Measurements from ENCODE around the gene DMBX1. TPM values are rescaled to one million over a fixed set of nuclear protein-coding genes. Genes with fewer than 3 reads are reported as not detected.
A peak's percentile ranks its signal among the peaks of the same experiment; 100 is the strongest.

The DMBX1 gene
- total RNA-seq, 1 experiment from 2014 or later, result 2.3 TPM

DNA sequence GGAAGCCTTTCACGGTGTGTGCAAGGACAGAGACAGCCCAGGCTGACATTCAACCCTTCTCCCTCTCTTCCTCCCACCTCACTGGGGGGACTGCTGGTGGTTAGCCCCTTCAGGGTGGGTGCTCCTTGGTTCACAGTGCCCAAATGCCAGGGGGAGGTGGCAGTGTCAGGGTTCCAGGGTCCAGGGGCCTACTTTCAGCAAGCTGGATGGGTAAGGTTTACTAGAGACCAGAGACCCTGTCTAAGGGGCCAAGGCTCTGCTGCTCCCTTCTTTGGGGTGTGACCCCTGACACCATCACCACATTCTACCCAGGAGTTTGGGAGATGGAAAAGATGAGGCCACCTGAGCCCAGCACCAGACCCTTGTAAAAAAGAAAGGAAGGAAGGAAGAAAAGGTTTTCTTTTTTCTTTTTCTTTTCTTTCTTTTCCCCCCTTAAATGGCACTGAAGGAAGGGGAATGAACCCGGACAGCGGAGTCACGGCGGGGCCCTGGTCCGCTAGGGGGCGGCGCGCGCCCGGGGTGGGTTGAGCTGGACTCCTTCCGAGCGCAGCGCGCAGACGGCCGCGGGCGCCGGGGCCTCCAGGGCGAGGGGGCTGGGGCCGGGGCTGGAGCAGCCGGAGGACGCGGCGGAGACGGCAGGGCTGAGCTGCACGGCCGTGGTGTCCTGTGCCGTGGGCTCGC is 43.0 kb downstream of the DMBX1 start:
- Histone ChIP-seq H4K8ac (replicated peaks; ENCODE audit: insufficient read length, low read depth, low read length) (no peak overlapping the region), H3T11ph (ENCODE audit: low read length) (no peak overlapping the region), H3K9ac (ENCODE audit: extremely low read depth, insufficient read length, low read length) (no peak overlapping the region), H3K14ac (ENCODE audit: insufficient read depth, low read length) (no peak overlapping the region), H4K5ac (ENCODE audit: insufficient read length, low read depth, low read length) (no peak overlapping the region), H3K4me1 (ENCODE audit: insufficient read depth, low read length) (no peaks in the 10 kb centered on the region), H3K27me3 (ENCODE audit: insufficient read depth, low read length) (peaks cover 31% of the 10 kb centered on the region), H3K27ac (ENCODE audit: insufficient read length, low read depth, low read length) (no peak overlapping the region), H2BK20ac (ENCODE audit: low read depth, low read length, poor library complexity, severe bottlenecking) (no peak overlapping the region), H2BK15ac (ENCODE audit: low read depth, low read length) (no peak overlapping the region), H2AK5ac (ENCODE audit: insufficient read length, low read length) (no peak overlapping the region), H2BK5ac (ENCODE audit: insufficient read length, low read length) (no peak overlapping the region), H2BK12ac (ENCODE audit: insufficient read length, low read depth, low read length) (no peak overlapping the region), H3K4me2 (ENCODE audit: insufficient read depth, insufficient read length, low read length) (peak overlapping the region; percentile 33), H3K79me2 (ENCODE audit: insufficient read depth, low read length) (no peaks in the 10 kb centered on the region), H4K20me1 (ENCODE audit: control insufficient read depth, insufficient read depth, insufficient read length) (no peaks in the 10 kb centered on the region), H3K4ac (ENCODE audit: low read depth, low read length) (no peak overlapping the region), H3K56ac (ENCODE audit: insufficient read length, low read depth, low read length) (no peak overlapping the region), H3K9me3 (ENCODE audit: control insufficient read depth, low read depth, low read length) (no peaks in the 10 kb centered on the region), H4K91ac (ENCODE audit: insufficient read length, low read depth, low read length) (no peak overlapping the region), H2BK120ac (ENCODE audit: low read depth, low read length, poor library complexity, severe bottlenecking) (no peak overlapping the region), H2AFZ (ENCODE audit: low read length) (no peak overlapping the region), H3K23ac (ENCODE audit: insufficient read length, low read depth, low read length) (no peak overlapping the region), H3K79me1 (ENCODE audit: insufficient read depth, low read depth, low read length, poor library complexity, severe bottlenecking) (no peaks in the 10 kb centered on the region), H3K18ac (ENCODE audit: insufficient read length, low read depth, low read length) (no peak overlapping the region), H3K23me2 (ENCODE audit: insufficient read length, low read depth, low read length, poor library complexity, severe bottlenecking) (peaks cover 3% of the 10 kb centered on the region)
- no CpG with 5 or more reads among the region's 31 CpGs for WGBS (ENCODE audit: extremely low coverage, insufficient read length, low lambda C conversion rate)
- no peaks in the 10 kb centered on the region for H3K36me3 Mint-ChIP-seq (ENCODE audit: insufficient read depth in 1 of 3, low read depth in 3 of 3)
- peaks cover 0 to 2% of the 10 kb centered on the region in 2 experiments; a peak in 2 of 5 replicates for H3K9me3 Mint-ChIP-seq
- H3K27me3 Mint-ChIP-seq (ENCODE audit: low read depth), result peaks cover 94% of the 10 kb centered on the region
- peak overlapping the region; percentile 10 to 49; a peak in 2 of 5 replicates for H3K4me3 Mint-ChIP-seq
- TF ChIP-seq, protein P1, sequence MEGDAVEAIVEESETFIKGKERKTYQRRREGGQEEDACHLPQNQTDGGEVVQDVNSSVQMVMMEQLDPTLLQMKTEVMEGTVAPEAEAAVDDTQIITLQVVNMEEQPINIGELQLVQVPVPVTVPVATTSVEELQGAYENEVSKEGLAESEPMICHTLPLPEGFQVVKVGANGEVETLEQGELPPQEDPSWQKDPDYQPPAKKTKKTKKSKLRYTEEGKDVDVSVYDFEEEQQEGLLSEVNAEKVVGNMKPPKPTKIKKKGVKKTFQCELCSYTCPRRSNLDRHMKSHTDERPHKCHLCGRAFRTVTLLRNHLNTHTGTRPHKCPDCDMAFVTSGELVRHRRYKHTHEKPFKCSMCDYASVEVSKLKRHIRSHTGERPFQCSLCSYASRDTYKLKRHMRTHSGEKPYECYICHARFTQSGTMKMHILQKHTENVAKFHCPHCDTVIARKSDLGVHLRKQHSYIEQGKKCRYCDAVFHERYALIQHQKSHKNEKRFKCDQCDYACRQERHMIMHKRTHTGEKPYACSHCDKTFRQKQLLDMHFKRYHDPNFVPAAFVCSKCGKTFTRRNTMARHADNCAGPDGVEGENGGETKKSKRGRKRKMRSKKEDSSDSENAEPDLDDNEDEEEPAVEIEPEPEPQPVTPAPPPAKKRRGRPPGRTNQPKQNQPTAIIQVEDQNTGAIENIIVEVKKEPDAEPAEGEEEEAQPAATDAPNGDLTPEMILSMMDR (conservative IDR thresholded peaks at IDR 0.05), result peak; percentile 84
- peaks cover 20 to 27% of the 10 kb centered on the region in 2 experiments for H3K4me1 Mint-ChIP-seq
- no peak overlapping the region for H3K27ac Mint-ChIP-seq
- peak; percentile 55 for DNase-seq
